ENCODE measurements around the gene CAPNS1.
"Not testable (repeated sequence)": the region's sequence is repeated elsewhere in the genome, so short reads cannot be mapped to it uniquely, and the experiment has no call there.

CAPNS1 gene

DNA sequence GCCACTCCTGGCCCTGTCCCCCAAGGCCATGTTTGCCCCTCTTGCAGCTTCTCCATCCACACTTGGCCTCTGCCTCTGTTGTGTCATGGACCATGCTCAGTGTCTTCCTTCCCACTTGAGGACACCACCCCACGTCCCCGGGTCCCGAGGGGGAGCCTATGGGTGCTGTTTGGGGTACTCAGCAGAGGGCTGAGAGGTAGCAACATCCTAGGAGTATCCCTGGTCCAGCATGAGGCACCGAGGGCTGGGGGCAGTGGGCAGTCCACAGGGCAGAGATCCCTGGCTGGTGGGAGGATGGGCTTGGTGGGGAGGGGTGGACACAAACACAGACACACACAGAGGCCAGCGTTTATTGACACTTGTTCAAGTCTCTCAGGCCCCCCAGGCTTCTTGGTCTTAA, 10.7 kb downstream of the CAPNS1 start:
- no peak for DNase-seq (ENCODE audit: low read depth in 2 of 2)

DNA sequence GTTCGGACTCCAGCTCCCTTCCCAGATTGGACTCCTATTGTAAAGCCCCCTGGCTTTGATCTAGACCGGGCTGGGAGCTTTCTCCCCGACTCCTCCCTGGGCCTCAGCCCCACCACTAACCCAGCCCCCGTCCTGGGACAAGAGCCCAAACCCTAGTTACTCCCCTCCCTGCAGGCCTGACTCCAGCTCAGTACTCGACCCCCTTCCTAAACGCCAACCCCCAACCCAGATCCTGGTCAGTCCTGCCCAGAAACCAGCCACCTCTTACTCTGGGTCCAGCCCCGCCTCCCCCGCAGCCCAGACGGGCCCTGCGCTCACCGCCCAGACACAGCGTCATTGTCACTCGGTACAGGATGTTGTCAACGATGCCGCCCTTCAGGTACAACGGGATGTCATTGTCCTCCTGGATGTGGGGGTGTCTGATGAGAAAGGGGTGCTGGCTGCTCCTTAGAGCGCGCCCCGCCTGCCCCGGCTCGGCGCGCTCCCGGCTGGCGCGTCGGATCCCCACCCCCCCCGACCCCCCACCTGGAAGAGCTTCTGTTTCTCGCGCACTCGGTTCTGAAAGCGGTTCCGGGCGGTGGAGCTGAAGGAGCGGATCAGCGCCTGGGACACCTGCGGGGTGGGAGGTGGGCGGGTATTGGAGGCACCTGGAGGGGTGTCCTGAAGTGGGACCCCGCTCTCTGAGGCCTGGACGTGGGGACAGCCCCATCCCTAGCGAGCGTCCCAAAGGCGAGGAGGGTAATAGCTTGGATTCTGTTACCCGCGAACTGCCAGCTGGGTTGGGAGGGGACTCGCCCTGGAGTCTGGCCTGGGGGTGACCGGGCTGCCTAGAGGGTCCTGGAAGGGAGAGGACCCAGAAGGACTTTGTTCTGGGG, 11.5 kb downstream of the CAPNS1 start:
- DNase-seq (ENCODE audit: low read depth in 2 of 2), result no peak

DNA sequence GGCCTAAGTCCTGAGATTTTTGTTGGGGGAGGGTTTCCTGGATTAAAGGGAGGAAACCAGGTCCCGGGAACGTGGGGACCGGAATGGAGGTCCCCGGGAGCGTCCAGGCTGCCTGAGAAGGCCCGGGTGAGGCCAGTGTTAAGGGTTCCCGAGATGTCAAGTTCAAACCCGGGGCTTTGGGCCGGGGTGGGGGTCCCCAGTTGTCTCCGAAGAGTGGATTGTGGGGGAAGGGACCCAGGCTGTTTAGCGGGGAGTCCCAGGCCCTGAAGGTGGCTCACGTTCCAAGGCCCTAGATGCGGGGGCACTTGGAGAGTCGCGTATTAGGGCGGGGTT, 12.1 kb downstream of the CAPNS1 start:
- DNase-seq (ENCODE audit: low read depth in 2 of 2), result no peak

DNA sequence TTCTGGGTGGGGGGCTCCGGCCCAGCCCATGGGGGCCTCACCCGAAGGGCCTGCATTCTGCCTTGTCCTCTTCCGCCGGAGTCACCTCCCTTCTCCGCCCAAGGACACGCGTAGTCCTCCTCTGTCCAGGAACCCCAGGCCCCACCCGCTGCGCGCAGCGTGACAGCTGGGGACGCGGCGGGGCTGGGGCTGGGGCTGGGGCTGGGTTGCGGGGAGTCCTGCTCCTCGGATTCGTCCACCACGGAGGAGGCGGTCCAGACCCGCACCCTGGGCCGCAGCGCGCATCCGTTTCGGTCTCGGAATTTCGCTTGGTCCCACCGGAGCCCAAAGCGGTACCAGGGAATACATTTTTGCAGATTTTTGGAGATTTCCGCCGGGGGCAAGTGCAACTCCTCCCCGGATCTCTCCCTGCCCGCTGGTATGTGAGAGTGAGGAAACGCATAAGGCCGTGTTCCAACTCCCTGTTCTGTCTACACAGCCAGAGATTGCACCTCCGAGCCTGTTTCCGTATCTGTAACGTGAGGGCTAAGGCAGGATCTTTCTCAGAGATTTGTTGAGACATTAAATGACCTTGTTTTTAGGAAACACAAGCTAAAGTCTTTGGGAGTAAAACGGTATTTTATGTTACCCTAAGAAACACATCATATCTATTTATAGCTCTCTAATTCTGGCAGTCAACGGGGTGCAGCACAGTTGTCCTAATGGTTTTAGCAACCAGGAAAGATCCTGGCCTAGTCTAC, 12.7 kb downstream of the CAPNS1 start, which contains the start of gene COX7A1:
COX7A1 (minus strand) TSS at position 96 of the 740 bp plus-strand sequence; CDS start at position 56, 40 bp downstream.
- no peak for DNase-seq (ENCODE audit: low read depth in 2 of 2)

DNA sequence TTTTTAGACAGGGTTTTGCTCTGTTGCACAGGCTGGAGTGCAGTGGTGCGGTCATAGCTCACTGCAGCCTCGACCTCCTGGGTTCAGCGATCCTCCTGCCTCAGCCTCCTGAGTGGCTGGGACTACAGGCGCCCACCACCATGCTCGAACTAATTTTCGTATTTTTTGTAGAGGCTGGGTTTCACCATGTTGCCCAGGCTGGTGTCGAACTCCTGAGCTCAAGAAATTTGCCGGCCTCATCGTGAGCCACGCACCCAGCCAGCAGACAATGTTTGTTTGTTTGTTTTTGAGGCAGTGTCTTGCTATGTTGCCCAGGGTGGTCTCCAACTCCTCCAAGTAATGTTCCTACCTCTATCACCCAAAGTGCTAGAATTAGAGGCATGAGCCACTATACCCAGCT, 13.3 kb downstream of the CAPNS1 start:
- DNase-seq (ENCODE audit: low read depth in 2 of 2), result no peak

DNA sequence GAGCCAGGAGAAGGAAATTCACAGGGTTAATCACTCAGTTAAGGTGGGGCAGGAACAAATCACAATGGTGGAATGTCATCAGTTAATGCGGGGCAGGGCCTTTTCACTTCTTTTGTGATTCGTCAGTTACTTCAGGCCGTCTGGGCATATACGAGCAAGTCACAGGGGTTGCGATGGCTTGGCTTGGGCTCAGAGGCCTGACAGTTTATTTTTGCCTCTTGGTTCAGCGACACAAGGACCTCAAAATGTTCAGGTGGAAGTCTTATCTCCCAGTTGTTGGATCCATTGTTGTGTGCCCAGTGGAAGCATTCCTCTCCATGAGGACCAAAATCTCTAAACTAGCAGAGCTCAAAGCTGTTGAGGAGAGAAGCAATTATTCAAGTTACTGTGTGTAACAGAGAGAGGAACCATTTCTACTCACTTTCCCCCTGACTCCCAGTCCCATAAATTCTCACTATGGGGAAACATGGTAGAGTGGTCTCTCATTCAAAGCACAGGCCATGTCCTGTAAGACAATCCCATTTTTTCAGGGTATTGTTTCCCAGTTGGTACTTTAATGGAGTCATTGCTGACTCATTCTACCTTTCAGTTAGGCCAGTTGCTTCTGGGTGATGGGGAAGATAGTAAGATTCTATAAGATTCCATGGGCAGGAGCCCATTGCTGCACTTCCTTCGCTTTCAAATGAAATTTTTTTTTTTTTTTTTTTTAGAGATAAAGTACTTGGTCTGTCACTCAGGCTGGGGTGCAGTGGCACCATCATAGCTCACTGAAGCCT, 21.1 kb downstream of the CAPNS1 start:
- no peak for DNase-seq (ENCODE audit: low read depth in 2 of 2)

DNA sequence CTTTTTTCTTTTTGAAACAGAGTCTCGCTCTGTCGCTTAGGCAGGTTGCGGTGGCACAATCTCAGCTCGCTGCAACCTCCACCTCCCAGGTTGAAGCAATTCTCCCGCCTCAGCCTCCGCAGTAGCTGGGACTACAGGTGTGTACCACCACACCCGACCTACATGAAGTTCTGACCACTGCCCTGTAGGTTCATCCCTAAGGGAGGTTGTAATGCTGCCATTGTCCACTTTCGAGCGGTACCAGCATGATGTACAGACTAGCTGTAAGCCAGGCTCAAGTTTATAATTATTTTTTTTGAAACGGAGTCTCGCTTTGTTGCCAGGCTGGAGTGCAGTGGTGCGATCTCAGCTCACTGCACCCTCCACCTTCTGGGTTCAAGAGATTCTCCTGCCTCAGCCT, 23.9 kb downstream of the CAPNS1 start:
- DNase-seq (ENCODE audit: low read depth in 2 of 2), result no peak

DNA sequence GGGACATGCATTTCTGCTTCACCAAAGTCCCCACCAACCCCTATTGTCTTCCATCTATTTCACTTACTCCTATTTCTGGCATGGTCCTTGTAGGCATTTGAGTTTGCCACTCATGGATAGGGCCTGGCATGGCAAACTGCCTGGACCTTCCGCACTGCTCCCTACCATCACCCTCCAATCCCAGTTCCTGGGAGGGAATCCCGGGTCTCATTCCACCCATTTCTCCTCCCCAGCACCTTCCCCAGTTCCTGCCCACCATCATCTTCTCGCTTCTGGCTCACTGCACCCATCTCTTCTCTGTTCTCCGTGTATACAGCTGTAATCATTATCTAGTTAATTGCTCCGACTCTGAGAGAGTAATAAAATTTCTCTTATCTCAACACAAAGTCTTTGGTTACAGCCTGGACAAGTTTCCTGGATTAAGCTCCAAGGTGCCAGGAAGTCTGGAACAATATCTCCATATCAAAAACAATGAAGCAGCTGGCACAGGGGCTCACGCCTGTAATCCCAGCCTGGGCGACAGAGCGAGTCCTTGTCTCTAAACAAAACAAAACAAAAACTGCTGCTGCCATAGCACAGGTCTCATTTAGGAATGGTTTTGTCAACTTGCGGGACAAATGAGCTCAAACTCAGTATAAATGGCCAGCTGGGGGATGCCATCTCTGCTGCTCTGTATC, 29.4 kb downstream of the CAPNS1 start:
- DNase-seq (ENCODE audit: low read depth in 2 of 2), result no peak

DNA sequence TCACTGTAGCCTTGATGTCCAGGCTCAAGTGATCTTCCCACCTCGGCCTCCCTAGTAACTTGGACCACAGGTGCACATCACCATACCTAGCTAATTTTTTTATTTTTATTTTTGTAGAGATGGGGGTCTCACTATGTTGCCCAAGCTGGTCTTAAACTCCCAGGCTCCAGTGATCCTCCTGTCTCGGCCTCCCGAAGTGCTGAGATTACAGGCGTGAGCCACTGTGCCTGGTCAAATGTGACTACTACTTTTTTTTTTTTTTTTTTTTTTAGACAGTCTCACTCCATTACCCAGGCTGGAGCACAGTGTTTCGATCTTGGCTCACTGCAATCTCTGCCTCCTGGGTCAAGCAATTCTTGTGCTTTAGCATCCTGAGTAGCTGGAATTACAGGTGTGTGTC, 33.0 kb downstream of the CAPNS1 start:
- DNase-seq (ENCODE audit: low read depth in 2 of 2), result no peak

DNA sequence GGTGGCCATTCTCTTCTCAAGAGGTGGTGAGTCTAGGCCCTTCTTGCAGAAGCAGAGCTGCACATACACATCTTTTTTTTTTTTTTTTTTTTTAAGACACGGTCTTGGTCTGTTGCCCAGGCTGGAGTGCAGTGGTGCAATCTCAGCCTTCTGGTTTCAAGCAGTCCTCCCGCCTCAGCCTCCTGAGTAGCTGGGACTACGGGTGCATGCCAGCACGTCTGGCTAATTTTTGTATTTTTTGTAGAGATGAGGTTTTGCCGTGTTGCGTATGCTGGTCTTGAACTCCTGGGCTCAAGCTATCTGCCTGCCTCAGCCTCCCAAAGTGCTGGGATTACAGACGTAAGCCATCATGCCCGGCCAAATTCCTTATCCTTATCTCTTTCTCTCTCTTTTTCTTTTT, 34.0 kb downstream of the CAPNS1 start:
- not testable (repeated sequence) for DNase-seq (ENCODE audit: low read depth in 2 of 2)

DNA sequence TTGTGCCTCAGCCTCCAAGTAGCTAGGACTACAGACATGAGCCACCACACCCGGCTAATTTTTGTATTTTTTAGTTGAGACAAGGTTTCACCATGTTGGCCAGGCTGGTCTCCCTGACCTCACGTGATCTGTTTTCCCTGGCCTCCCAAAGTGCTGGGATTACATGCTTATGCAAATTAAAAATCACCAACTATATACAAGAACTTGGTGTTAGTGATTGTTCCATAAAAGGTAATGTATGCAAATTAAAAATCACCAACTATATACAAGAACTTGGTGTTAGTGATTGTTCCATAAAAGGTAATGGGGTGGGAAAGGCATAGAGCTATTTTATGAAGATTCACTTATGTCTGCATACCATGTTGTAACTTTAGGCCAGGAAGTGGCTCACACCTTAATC, 39.2 kb downstream of the CAPNS1 start:
- not testable (repeated sequence) for DNase-seq (ENCODE audit: low read depth in 2 of 2)

DNA sequence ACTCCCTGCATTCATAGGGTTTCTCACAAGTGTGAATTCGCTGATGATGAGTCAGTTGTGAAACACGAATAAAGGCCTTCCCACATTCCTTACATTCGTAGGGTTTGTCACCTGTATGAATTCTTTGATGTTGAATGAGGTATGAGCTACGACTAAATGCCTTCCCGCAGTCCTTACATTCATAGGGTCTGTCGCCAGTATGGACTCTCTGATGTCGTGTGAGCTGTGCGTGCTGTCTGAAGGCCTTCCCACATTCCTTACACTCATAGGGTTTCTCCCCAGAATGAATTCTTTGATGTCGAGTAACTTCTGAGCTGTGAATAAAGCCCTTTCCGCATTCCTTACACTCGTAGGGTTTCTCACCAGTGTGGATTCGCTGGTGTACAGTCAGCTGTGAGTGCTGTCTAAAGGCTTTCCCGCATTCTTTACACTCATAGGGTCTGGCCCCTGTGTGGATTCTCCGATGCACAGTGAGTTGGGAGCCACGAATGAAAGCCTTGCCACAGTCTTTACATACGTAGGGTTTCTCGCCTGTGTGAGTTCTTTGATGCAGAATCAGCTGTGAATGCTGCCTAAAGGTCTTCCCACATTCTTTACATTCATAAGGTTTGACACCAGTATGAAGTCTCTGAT, 42.9 kb downstream of the CAPNS1 start:
- no peak for DNase-seq (ENCODE audit: low read depth in 2 of 2)

DNA sequence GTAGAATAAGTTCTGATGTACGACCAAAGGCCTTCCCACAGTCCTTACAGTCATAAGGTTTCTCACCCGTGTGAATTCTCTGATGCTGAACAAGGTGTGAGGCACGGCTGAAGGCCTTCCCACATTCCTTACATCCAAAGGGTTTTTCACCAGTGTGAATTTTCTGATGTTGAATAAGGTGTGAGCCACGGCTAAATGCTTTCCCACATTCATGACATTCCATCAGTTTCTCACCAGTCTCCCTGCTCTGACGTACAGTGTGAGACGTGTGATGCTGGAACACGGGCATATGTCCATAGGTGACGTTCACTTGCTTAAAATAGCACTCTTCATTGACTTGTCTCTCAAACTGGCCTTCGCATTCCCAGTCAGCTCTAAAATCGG, 43.4 kb downstream of the CAPNS1 start:
- no peak for DNase-seq (ENCODE audit: low read depth in 2 of 2)

DNA sequence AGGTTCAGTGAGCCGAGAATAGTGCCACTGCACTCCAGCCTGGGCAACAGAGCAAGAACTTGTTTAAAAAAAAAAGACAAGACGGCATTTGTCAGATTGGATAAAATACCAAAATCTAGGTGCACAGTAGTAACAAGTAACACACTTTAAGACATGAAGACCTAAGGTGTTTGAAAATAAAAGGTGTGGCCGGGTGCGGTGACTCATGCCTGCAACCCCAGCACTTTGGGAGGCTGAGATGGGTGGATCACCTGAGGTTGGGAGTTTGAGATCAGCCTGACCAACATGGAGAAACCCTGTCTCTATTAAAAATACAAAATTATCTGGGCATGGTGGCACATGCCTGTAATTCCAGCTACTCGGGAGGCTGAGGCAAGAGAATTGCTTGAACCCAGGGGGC, 46.9 kb downstream of the CAPNS1 start:
- not testable (repeated sequence) for DNase-seq (ENCODE audit: low read depth in 2 of 2)

DNA sequence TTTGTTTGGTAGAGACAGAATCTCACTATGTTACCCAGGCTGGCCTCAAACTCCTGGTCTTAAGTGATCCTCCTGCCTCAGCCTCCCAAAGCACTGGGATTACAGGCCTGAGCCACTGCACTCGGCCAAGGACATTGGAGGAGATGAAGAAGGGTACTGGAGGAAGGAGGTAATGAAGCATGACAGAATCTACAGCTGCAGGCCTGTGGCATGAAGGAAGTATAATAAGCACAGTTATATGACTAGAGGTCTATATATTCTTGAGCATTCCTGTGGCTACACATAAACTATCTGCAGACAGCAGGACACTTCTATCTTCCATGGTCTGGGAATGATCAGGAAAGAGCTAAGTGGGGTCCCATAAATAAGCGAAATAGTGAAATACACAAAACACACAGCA, 56.4 kb downstream of the CAPNS1 start:
- no peak for DNase-seq (ENCODE audit: low read depth in 2 of 2)

DNA sequence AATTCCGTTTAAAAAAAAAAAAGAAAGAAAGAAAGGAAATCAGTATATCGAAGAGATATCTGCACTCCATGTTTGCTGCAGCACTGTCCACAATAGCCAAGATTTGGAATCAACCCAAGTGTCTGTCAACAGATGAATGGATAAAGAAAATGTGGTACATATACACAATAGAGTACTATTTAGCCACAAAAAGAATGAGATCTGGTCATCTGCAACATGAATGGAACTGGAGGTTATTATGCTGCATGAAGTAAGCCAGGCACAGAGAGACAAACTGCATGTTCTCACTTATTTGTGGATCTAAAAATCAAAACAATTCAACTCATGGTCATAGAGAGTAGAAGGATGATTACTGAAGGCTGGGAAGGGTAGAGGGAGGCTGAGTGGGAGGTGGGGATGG, 58.3 kb downstream of the CAPNS1 start:
- no peak for DNase-seq (ENCODE audit: low read depth in 2 of 2)
